Suprapubic skin (tissue), 4 donors: ENCODE measurements around the gene CPA2.

ENCODE experiments used
- EP300 ChIP-seq: sonication (generic); formaldehyde crosslinking; IDR thresholded peaks from one replicate; pipeline ENCODE4 v1.6.1; 2017; ENCODE audit warnings: antibody characterized with exemption
- POLR2A ChIP-seq, 2 donors: fragments of 450-650 bp; IDR thresholded peaks; one replicate each; pipeline ENCODE4 v1.6.1; 2017; ENCODE audit warnings: antibody characterized with exemption in 2 of 2, mild to moderate bottlenecking in 2 of 2, moderate library complexity in 2 of 2
- POLR2AphosphoS5 ChIP-seq, 3 donors: sonication (generic); formaldehyde crosslinking; IDR thresholded peaks; one replicate each; pipeline ENCODE4 v1.6.1; 2017; ENCODE audit warnings: antibody characterized with exemption in 3 of 3
- TF ChIP-seq, protein P1 (sequence below), 2 donors: fragments of 200-600 bp in 1 of 2; fragments of 450-650 bp in 1 of 2; sonication (generic) in 1 of 2; IDR thresholded peaks; one replicate each; pipeline ENCODE4 v1.5.1; 2016 to 2019; ENCODE audit warnings: antibody characterized with exemption in 2 of 2, mild to moderate bottlenecking in 1 of 2, moderate library complexity in 1 of 2

DNA sequence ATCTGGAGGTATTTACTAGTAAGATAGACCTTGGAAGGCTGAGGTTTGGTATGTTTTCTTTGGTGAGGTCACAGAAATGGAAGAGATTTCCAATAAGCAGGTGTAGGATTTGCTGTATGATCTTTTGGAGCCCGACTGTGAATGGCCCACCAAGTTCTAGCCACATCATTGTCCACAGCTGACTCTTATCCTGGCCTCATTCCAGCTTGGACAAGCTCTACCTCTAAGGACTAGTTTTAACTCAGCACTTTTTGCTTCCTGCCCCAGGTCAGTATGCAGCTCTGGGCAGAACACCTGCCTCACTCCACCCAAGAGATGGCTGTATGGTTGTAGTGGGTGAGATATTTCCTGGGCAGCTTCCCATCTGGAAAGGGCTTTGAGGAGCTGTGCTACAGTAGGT lies 20.2 kb downstream of the CPA2 start:
- TF ChIP-seq POLR2A (IDR thresholded peaks at IDR 0.05) (no peak), POLR2AphosphoS5 (IDR thresholded peaks at IDR 0.05) (no peak), EP300 (no peak)
- TF ChIP-seq, protein P1, sequence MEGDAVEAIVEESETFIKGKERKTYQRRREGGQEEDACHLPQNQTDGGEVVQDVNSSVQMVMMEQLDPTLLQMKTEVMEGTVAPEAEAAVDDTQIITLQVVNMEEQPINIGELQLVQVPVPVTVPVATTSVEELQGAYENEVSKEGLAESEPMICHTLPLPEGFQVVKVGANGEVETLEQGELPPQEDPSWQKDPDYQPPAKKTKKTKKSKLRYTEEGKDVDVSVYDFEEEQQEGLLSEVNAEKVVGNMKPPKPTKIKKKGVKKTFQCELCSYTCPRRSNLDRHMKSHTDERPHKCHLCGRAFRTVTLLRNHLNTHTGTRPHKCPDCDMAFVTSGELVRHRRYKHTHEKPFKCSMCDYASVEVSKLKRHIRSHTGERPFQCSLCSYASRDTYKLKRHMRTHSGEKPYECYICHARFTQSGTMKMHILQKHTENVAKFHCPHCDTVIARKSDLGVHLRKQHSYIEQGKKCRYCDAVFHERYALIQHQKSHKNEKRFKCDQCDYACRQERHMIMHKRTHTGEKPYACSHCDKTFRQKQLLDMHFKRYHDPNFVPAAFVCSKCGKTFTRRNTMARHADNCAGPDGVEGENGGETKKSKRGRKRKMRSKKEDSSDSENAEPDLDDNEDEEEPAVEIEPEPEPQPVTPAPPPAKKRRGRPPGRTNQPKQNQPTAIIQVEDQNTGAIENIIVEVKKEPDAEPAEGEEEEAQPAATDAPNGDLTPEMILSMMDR (IDR thresholded peaks at IDR 0.05), result no peak
